22Rv1 (cell line): ENCODE measurements around the gene BZW1.

ENCODE experiments used
- CTCF ChIP-seq: fragments of 450-650 bp; IDR thresholded peaks from 2 replicates; pipeline ENCODE4 v1.5.1; 2017; ENCODE audit warnings: mild to moderate bottlenecking
- ZFX ChIP-seq: fragments of 450-650 bp; IDR thresholded peaks from 2 replicates; pipeline ENCODE4 v1.6.1; 2017; ENCODE audit warnings: antibody characterized with exemption, borderline replicate concordance

- TF ChIP-seq CTCF, result no peak
- no peak for TF ChIP-seq ZFX
These were observed 32.5 kb upstream of the BZW1 start for GRCh38 chr2:200779214-200779613.
